Liver (tissue), 9 donors: Measurements from ENCODE around the gene IFRD2. TPM values are rescaled to one million over a fixed set of nuclear protein-coding genes. Genes with fewer than 3 reads are reported as not detected.

Source experiments
- DNase-seq: peaks from one replicate; pipeline ENCODE4 v3.0.0-alpha.2; 2017; ENCODE audit warnings: low spot score
- H3K27ac ChIP-seq, 2 donors: one replicate each; pipeline ENCODE4 v1.7.0; 2013; ENCODE audit warnings: inconsistent platforms in 2 of 2, low read length in 2 of 2, control low read depth in 1 of 2, low read depth in 1 of 2, mild to moderate bottlenecking in 1 of 2
- H3K27me3 ChIP-seq, 4 donors: one replicate each; pipeline versions ENCODE4 v1.6.1 to v1.7.0; 2013; ENCODE audit warnings: low read length in 3 of 4, inconsistent platforms in 1 of 4, mild to moderate bottlenecking in 1 of 4, moderate library complexity in 1 of 4; ENCODE audit not compliant: control insufficient read depth in 4 of 4, insufficient read depth in 4 of 4
- H3K36me3 ChIP-seq, 4 donors: one replicate each; pipeline versions ENCODE4 v1.6.1 to v1.7.0; 2013; ENCODE audit warnings: low read length in 3 of 4, mild to moderate bottlenecking in 3 of 4, low read depth in 1 of 4, moderate library complexity in 1 of 4; ENCODE audit not compliant: control insufficient read depth in 4 of 4, insufficient read depth in 3 of 4
- H3K4me1 ChIP-seq, 4 donors: one replicate each; pipeline versions ENCODE4 v1.6.1 to v1.7.0; 2013; ENCODE audit warnings: low read length in 3 of 4, mild to moderate bottlenecking in 3 of 4, moderate library complexity in 1 of 4; ENCODE audit not compliant: control insufficient read depth in 4 of 4, insufficient read depth in 4 of 4
- H3K4me3 ChIP-seq, 3 donors: one replicate each; pipeline versions ENCODE4 v1.6.1 to v1.7.0; 2013; ENCODE audit warnings: low read length in 3 of 3, control low read depth in 1 of 3, low read depth in 1 of 3, mild to moderate bottlenecking in 1 of 3
- H3K9ac ChIP-seq, 2 donors: one replicate each; pipeline ENCODE4 v1.7.0; 2013; ENCODE audit warnings: low read length in 2 of 2, mild to moderate bottlenecking in 2 of 2, moderate library complexity in 2 of 2, control low read depth in 1 of 2, low read depth in 1 of 2
- H3K9me3 ChIP-seq, 4 donors: one replicate each; pipeline versions ENCODE4 v1.6.1 to v1.7.0; 2013; ENCODE audit warnings: low read length in 3 of 4; ENCODE audit not compliant: control insufficient read depth in 4 of 4
- FOXA1 ChIP-seq: IDR thresholded peaks from 2 replicates; pipeline ENCODE4 v1.6.1; 2016; ENCODE audit warnings: antibody characterized with exemption
- FOXA2 ChIP-seq: IDR thresholded peaks from 2 replicates; pipeline ENCODE4 v1.6.1; 2016; ENCODE audit warnings: antibody characterized with exemption
- GABPA ChIP-seq, 2 donors: IDR thresholded peaks in 1 of 2; conservative IDR thresholded peaks in 1 of 2; 2 replicates each; pipeline ENCODE4 v1.6.1; 2016; ENCODE audit warnings: antibody characterized with exemption in 2 of 2, mild to moderate bottlenecking in 1 of 2, moderate library complexity in 1 of 2
- HNF4A ChIP-seq, 2 donors: conservative IDR thresholded peaks; 2 replicates each; pipeline ENCODE4 v1.6.1; 2016; ENCODE audit warnings: antibody characterized with exemption in 2 of 2, mild to moderate bottlenecking in 2 of 2
- HNF4G ChIP-seq: IDR thresholded peaks from 2 replicates; pipeline ENCODE4 v1.6.1; 2016; ENCODE audit warnings: antibody characterized with exemption
- JUND ChIP-seq, 2 donors: IDR thresholded peaks; 2 replicates each; pipeline ENCODE4 v1.6.1; 2016; ENCODE audit warnings: antibody characterized with exemption in 2 of 2
- NR2F2 ChIP-seq: IDR thresholded peaks from 2 replicates; pipeline ENCODE4 v1.6.1; 2016; ENCODE audit warnings: antibody characterized with exemption
- RAD21 ChIP-seq, 2 donors: IDR thresholded peaks; 2 replicates each; pipeline ENCODE4 v1.6.1; 2016; ENCODE audit warnings: antibody characterized with exemption in 2 of 2, mild to moderate bottlenecking in 2 of 2
- RXRA ChIP-seq, 2 donors: IDR thresholded peaks; 2 replicates each; pipeline ENCODE4 v1.6.1; 2017 to 2018; ENCODE audit warnings: antibody characterized with exemption in 2 of 2, mild to moderate bottlenecking in 1 of 2
- SP1 ChIP-seq: IDR thresholded peaks from 2 replicates; pipeline ENCODE4 v1.6.1; 2018; ENCODE audit warnings: antibody characterized with exemption, mild to moderate bottlenecking
- TAF1 ChIP-seq: conservative IDR thresholded peaks from 2 replicates; pipeline ENCODE4 v1.6.1; 2016; ENCODE audit warnings: antibody characterized with exemption, mild to moderate bottlenecking
- YY1 ChIP-seq: IDR thresholded peaks from 2 replicates; pipeline ENCODE4 v1.6.1; 2016; ENCODE audit warnings: antibody characterized with exemption, mild to moderate bottlenecking
- WGBS: extraction: QIAGEN DNeasy Blood & Tissue Kit; methylation state at CpG from one replicate; pipeline ENCODE4 v1.1.7; 2013; 5-methylcytosine and 5-hydroxymethylcytosine counted together
- polyA plus RNA-seq, 2 donors: library from polyadenylated mRNA; stranded (reverse) in 1 of 2; unstranded in 1 of 2; fragments of 200-250 nt in 1 of 2; fragments of >200 nt in 1 of 2; fragmentation: Nextera tagmentation in 1 of 2; extraction: Ambion mirVana in 1 of 2; gene quantifications; one replicate each; pipeline versions ENCODE4 v1.2.1 to v1.2.3, GENCODE V29; 2013 to 2015
- total RNA-seq, 2 donors: library from RNA; depleted of rRNA; stranded (reverse); fragments of >200 nt; gene quantifications; one replicate each; pipeline ENCODE4 v1.2.3, GENCODE V29; 2014
- TF ChIP-seq, protein P1 (sequence below): IDR thresholded peaks from 2 replicates; pipeline ENCODE4 v1.6.1; 2016; ENCODE audit warnings: antibody characterized with exemption, mild to moderate bottlenecking
- TF ChIP-seq, protein P2 (sequence below): fragments of 150-350 bp; IDR thresholded peaks from 2 replicates; pipeline ENCODE4 v1.5.1; 2017; ENCODE audit warnings: improper control_type of control experiment, low read depth, low read length; ENCODE audit not compliant: missing input control
- TF ChIP-seq, protein P3 (sequence below): IDR thresholded peaks from 2 replicates; pipeline ENCODE4 v1.6.1; 2016; ENCODE audit warnings: antibody characterized with exemption
- TF ChIP-seq, protein P4 (sequence below): IDR thresholded peaks from 2 replicates; pipeline ENCODE4 v1.6.1; 2016; ENCODE audit warnings: antibody characterized with exemption
- donor health status: healthy.
- donor health status: healthy.
- donor health status: healthy.
- donor health status: healthy.
- donor health status: healthy.

Gene IFRD2
- total and polyA plus RNA-seq, 4 donors = 55.7 to 91.2 (median 63.2) TPM

DNA sequence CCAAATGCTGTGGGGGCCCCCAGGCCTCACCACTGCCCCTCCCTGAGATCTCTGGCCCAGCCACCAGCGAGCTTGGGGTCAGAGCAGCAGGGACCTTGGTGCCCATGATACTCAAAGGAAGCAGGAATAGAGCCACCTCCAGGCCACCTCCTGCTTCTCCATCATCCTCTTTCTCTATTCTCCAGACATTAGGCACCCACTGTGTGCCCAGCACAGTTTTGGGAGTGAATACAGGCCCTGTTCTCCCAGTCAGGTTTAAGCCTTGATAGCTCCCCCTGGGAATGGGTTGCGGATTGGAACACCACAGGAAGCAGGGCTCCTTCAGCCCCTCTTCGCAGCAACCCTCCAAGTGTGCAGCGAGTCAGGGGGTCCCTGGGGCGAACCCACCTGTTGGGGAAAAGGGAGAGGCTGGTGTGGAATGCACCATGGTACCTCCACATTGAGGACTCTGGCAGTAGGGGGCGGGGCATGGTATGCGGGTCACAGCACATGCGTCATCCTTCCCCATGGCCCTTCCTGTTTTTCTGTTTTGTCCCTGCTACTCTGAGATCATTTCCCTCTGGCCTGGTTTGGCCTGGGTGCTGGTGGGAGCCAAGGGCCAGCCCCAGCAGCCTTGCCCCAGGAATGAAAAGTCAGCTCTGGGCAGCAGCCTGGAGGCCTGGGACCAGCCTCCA lies 37.5 kb downstream of the IFRD2 start:
- H3K4me3 ChIP-seq = no peak overlapping the region
- WGBS = 78% methylated on average over 8 of the region's 8 CpGs
- peaks cover 10 to 45% (median 26%) of the 10 kb centered on the region in 4 donors for H3K4me1 ChIP-seq

More for the DNA sequence above, 37.5 kb downstream of the IFRD2 start:
- H3K9me3 ChIP-seq = no peaks in the 10 kb centered on the region
- no peak for DNase-seq
- H3K36me3 ChIP-seq = peaks cover 14 to 26% (median 21%) of the 10 kb centered on the region in 4 donors
- H3K9ac ChIP-seq = no peak overlapping the region
- peak overlapping the region; percentile 83 to 96 for H3K27ac ChIP-seq
- H3K27me3 ChIP-seq = no peaks in the 10 kb centered on the region
- no peak for TF ChIP-seq FOXA1
- TF ChIP-seq, protein P1, sequence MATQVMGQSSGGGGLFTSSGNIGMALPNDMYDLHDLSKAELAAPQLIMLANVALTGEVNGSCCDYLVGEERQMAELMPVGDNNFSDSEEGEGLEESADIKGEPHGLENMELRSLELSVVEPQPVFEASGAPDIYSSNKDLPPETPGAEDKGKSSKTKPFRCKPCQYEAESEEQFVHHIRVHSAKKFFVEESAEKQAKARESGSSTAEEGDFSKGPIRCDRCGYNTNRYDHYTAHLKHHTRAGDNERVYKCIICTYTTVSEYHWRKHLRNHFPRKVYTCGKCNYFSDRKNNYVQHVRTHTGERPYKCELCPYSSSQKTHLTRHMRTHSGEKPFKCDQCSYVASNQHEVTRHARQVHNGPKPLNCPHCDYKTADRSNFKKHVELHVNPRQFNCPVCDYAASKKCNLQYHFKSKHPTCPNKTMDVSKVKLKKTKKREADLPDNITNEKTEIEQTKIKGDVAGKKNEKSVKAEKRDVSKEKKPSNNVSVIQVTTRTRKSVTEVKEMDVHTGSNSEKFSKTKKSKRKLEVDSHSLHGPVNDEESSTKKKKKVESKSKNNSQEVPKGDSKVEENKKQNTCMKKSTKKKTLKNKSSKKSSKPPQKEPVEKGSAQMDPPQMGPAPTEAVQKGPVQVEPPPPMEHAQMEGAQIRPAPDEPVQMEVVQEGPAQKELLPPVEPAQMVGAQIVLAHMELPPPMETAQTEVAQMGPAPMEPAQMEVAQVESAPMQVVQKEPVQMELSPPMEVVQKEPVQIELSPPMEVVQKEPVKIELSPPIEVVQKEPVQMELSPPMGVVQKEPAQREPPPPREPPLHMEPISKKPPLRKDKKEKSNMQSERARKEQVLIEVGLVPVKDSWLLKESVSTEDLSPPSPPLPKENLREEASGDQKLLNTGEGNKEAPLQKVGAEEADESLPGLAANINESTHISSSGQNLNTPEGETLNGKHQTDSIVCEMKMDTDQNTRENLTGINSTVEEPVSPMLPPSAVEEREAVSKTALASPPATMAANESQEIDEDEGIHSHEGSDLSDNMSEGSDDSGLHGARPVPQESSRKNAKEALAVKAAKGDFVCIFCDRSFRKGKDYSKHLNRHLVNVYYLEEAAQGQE = no peak
- TF ChIP-seq, protein P2, sequence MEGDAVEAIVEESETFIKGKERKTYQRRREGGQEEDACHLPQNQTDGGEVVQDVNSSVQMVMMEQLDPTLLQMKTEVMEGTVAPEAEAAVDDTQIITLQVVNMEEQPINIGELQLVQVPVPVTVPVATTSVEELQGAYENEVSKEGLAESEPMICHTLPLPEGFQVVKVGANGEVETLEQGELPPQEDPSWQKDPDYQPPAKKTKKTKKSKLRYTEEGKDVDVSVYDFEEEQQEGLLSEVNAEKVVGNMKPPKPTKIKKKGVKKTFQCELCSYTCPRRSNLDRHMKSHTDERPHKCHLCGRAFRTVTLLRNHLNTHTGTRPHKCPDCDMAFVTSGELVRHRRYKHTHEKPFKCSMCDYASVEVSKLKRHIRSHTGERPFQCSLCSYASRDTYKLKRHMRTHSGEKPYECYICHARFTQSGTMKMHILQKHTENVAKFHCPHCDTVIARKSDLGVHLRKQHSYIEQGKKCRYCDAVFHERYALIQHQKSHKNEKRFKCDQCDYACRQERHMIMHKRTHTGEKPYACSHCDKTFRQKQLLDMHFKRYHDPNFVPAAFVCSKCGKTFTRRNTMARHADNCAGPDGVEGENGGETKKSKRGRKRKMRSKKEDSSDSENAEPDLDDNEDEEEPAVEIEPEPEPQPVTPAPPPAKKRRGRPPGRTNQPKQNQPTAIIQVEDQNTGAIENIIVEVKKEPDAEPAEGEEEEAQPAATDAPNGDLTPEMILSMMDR = no peak
- TF ChIP-seq RXRA (IDR thresholded peaks at IDR 0.05) = peak in 1 of 2 donors; percentile 6
- TF ChIP-seq TAF1 = no peak
- TF ChIP-seq YY1 = no peak
- peak; percentile 38 for TF ChIP-seq SP1
- TF ChIP-seq RAD21 (IDR thresholded peaks at IDR 0.05) = no peak
- TF ChIP-seq HNF4A (conservative IDR thresholded peaks at IDR 0.05) = no peak
- TF ChIP-seq, protein P3, sequence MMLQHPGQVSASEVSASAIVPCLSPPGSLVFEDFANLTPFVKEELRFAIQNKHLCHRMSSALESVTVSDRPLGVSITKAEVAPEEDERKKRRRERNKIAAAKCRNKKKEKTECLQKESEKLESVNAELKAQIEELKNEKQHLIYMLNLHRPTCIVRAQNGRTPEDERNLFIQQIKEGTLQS = no peak
- no peak for TF ChIP-seq HNF4G
- no peak for TF ChIP-seq FOXA2
- TF ChIP-seq JUND (IDR thresholded peaks at IDR 0.05) = peak in 1 of 2 donors; percentile 32
- no peak for TF ChIP-seq NR2F2
- TF ChIP-seq, protein P4, sequence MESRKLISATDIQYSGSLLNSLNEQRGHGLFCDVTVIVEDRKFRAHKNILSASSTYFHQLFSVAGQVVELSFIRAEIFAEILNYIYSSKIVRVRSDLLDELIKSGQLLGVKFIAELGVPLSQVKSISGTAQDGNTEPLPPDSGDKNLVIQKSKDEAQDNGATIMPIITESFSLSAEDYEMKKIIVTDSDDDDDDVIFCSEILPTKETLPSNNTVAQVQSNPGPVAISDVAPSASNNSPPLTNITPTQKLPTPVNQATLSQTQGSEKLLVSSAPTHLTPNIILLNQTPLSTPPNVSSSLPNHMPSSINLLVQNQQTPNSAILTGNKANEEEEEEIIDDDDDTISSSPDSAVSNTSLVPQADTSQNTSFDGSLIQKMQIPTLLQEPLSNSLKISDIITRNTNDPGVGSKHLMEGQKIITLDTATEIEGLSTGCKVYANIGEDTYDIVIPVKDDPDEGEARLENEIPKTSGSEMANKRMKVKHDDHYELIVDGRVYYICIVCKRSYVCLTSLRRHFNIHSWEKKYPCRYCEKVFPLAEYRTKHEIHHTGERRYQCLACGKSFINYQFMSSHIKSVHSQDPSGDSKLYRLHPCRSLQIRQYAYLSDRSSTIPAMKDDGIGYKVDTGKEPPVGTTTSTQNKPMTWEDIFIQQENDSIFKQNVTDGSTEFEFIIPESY = no peak
- peak in 1 of 2 donors; percentile 77 for TF ChIP-seq GABPA (IDR thresholded peaks at IDR 0.05 in 1 of 2, conservative IDR thresholded peaks at IDR 0.05 in 1 of 2)
